Ovary (tissue), 3 donors: ENCODE measurements around the gene LDB1.

Experiments
- CTCF ChIP-seq, 3 donors: fragments of 450-650 bp in 2 of 3; fragments of 200-600 bp in 1 of 3; IDR thresholded peaks; one replicate each; pipeline versions ENCODE4 v1.5.1 to v1.8.0; 2016 to 2022; ENCODE audit warnings: antibody characterized with exemption in 3 of 3, mild to moderate bottlenecking in 1 of 3
- EP300 ChIP-seq: sonication (generic); formaldehyde crosslinking; IDR thresholded peaks from one replicate; pipeline ENCODE4 v1.6.1; 2017; ENCODE audit warnings: antibody characterized with exemption
- POLR2A ChIP-seq: fragments of 450-650 bp; IDR thresholded peaks from one replicate; pipeline ENCODE4 v1.6.1; 2017; ENCODE audit warnings: antibody characterized with exemption, mild to moderate bottlenecking, moderate library complexity
- donor health status: DM: no; HTN: no; CAD: no.

- no peak for TF ChIP-seq CTCF (IDR thresholded peaks at IDR 0.05)
- TF ChIP-seq POLR2A, result no peak
- TF ChIP-seq EP300, result no peak
Measured at GRCh38 chr10:102113956-102114857, 6.0 kb downstream of the LDB1 start.
